ENCODE data around the gene PUDP. TPM values are rescaled to one million over a fixed set of nuclear protein-coding genes. Genes with fewer than 3 reads are reported as not detected.
A peak's percentile ranks its signal among the peaks of the same experiment; 100 is the strongest.

The PUDP gene
- total RNA-seq (10 to 100 TPM in 3 of 5 experiments, 1 to 10 TPM in 2; 6.2 to 12.9 (median 10.5) TPM), polyA plus RNA-seq (10 to 100 TPM in 1 of 2 donors, 1 to 10 TPM in 1; 8.1 to 16.5 TPM), total RNA-seq (3.8 reads per million, percentile 19 among the genes with 10 or more reads in this experiment)

GRCh38 chrX:7147978-7148854 is at the start of gene PUDP:
Gene PUDP (minus strand): TSS chrX:7148153. CDS start chrX:7148113, 40 bp downstream.
- H3K9me3 ChIP-seq (ENCODE audit: control insufficient read depth in 2 of 3, low read length in 3 of 3), result no peaks in the 10 kb centered on the region
- peak within 1 kb of the TSS; percentile 79 to 95 (median 90) for H3K4me3 Mint-ChIP-seq
- H3K36me3 ChIP-seq (ENCODE audit: control insufficient read depth in 2 of 3, insufficient read depth in 3 of 3, low read length in 3 of 3), result peaks cover 0 to 3% (median 0%) of the 10 kb centered on the region in 3 experiments
- H3K9me3 Mint-ChIP-seq, result peaks cover 0 to 5% (median 0%) of the 10 kb centered on the region in 11 donors
- peak within 1 kb of the TSS; percentile 69 for H3K27ac ChIP-seq (ENCODE audit: low read depth, low read length)
- ATAC-seq (peak; percentile 90), DNase-seq (peak; percentile 80 to 96 (median 89))
- H3K36me3 Mint-ChIP-seq, result no peaks in the 10 kb centered on the region
- H3K4me3 ChIP-seq (ENCODE audit: low read length), result peak within 1 kb of the TSS; percentile 99
- no peaks in the 10 kb centered on the region for H3K4me1 ChIP-seq (ENCODE audit: control insufficient read depth in 2 of 2, insufficient read depth in 2 of 2, low read length in 2 of 2)
- H3K4me1 Mint-ChIP-seq, result peaks cover 9 to 46% (median 26%) of the 10 kb centered on the region in 7 donors
- H3K27me3 Mint-ChIP-seq, result no peaks in the 10 kb centered on the region
- H3K27me3 ChIP-seq (ENCODE audit: control insufficient read depth in 2 of 2, insufficient read depth in 2 of 2, low read length in 2 of 2), result no peaks in the 10 kb centered on the region
- CTCF ChIA-PET, result no interaction called here
- POLR2A ChIA-PET, result interaction anchor here (1.3 kb wide), 1 partner anchor 14 kb away, joined by 4 read pairs; no protein-coding TSS in a partner anchor
- intact Hi-C loops (cut with micrococcal nuclease), result loop anchor here (1.0 to 5.0 kb wide), 6 partner anchors 15 to 779 kb away; partner anchors contain the start of gene PNPLA4 (in 2 of the 2)
- H3K27ac Mint-ChIP-seq, result peak within 1 kb of the TSS; percentile 75 to 96 (median 90)

GRCh38 chrX:7194606-7195005 is 46.7 kb upstream of the PUDP start:
- peaks cover 0 to 4% (median 0%) of the 10 kb centered on the region in 11 donors for H3K9me3 Mint-ChIP-seq
- no peaks in the 10 kb centered on the region for H3K27me3 Mint-ChIP-seq
- ChIA-PET CTCF (no interaction called here), POLR2A (no interaction called here)
- ATAC-seq (no peak), DNase-seq (no peak)
- no peaks in the 10 kb centered on the region for H3K4me1 Mint-ChIP-seq
- Histone ChIP-seq H3K36me3 (ENCODE audit: control insufficient read depth in 2 of 3, insufficient read depth in 3 of 3, low read length in 3 of 3) (no peaks in the 10 kb centered on the region), H3K4me3 (ENCODE audit: low read length) (no peak overlapping the region), H3K27ac (ENCODE audit: low read depth, low read length) (no peak overlapping the region), H3K9me3 (ENCODE audit: control insufficient read depth in 2 of 3, low read length in 3 of 3) (no peaks in the 10 kb centered on the region), H3K27me3 (ENCODE audit: control insufficient read depth in 2 of 2, insufficient read depth in 2 of 2, low read length in 2 of 2) (no peaks in the 10 kb centered on the region), H3K4me1 (ENCODE audit: control insufficient read depth in 2 of 2, insufficient read depth in 2 of 2, low read length in 2 of 2) (no peaks in the 10 kb centered on the region)
- intact Hi-C loops (cut with micrococcal nuclease), result no loop called here
- no peak overlapping the region for H3K27ac Mint-ChIP-seq
- peaks cover 0 to 19% (median 0%) of the 10 kb centered on the region in 5 donors for H3K36me3 Mint-ChIP-seq
- no peak overlapping the region for H3K4me3 Mint-ChIP-seq

GRCh38 chrX:7192871-7193270 is 44.9 kb upstream of the PUDP start:
- Histone ChIP-seq H3K36me3 (ENCODE audit: control insufficient read depth in 2 of 3, insufficient read depth in 3 of 3, low read length in 3 of 3) (no peaks in the 10 kb centered on the region), H3K9me3 (ENCODE audit: control insufficient read depth in 2 of 3, low read length in 3 of 3) (no peaks in the 10 kb centered on the region), H3K27ac (ENCODE audit: low read depth, low read length) (no peak overlapping the region), H3K4me1 (ENCODE audit: control insufficient read depth in 2 of 2, insufficient read depth in 2 of 2, low read length in 2 of 2) (no peaks in the 10 kb centered on the region), H3K27me3 (ENCODE audit: control insufficient read depth in 2 of 2, insufficient read depth in 2 of 2, low read length in 2 of 2) (no peaks in the 10 kb centered on the region), H3K4me3 (ENCODE audit: low read length) (no peak overlapping the region)
- no peak for ATAC-seq
- H3K4me3 Mint-ChIP-seq, result no peak overlapping the region
- H3K9me3 Mint-ChIP-seq, result peaks cover 0 to 4% (median 0%) of the 10 kb centered on the region in 11 donors
- no peak for DNase-seq
- H3K27me3 Mint-ChIP-seq, result no peaks in the 10 kb centered on the region
- CTCF ChIA-PET, result no interaction called here
- POLR2A ChIA-PET, result no interaction called here
- intact Hi-C loops (cut with micrococcal nuclease), result no loop called here
- no peak overlapping the region for H3K27ac Mint-ChIP-seq
- H3K4me1 Mint-ChIP-seq, result no peaks in the 10 kb centered on the region
- peaks cover 0 to 19% (median 0%) of the 10 kb centered on the region in 5 donors for H3K36me3 Mint-ChIP-seq

GRCh38 chrX:7191681-7192110 is 43.7 kb upstream of the PUDP start:
- no peaks in the 10 kb centered on the region for H3K4me1 Mint-ChIP-seq
- no peak overlapping the region for H3K4me3 ChIP-seq (ENCODE audit: low read length)
- no peaks in the 10 kb centered on the region for H3K27me3 ChIP-seq (ENCODE audit: control insufficient read depth in 2 of 2, insufficient read depth in 2 of 2, low read length in 2 of 2)
- no peak for ATAC-seq
- H3K36me3 ChIP-seq (ENCODE audit: control insufficient read depth in 2 of 3, insufficient read depth in 3 of 3, low read length in 3 of 3), result no peaks in the 10 kb centered on the region
- H3K27ac ChIP-seq (ENCODE audit: low read depth, low read length), result no peak overlapping the region
- intact Hi-C loops (cut with micrococcal nuclease), result no loop called here
- H3K4me1 ChIP-seq (ENCODE audit: control insufficient read depth in 2 of 2, insufficient read depth in 2 of 2, low read length in 2 of 2), result no peaks in the 10 kb centered on the region
- no peak for DNase-seq
- no peaks in the 10 kb centered on the region for H3K27me3 Mint-ChIP-seq
- no peak overlapping the region for H3K4me3 Mint-ChIP-seq
- H3K36me3 Mint-ChIP-seq, result peaks cover 0 to 14% (median 0%) of the 10 kb centered on the region in 5 donors
- H3K9me3 ChIP-seq (ENCODE audit: control insufficient read depth in 2 of 3, low read length in 3 of 3), result no peaks in the 10 kb centered on the region
- ChIA-PET CTCF (no interaction called here), POLR2A (no interaction called here)
- peaks cover 0 to 4% (median 0%) of the 10 kb centered on the region in 11 donors for H3K9me3 Mint-ChIP-seq
- H3K27ac Mint-ChIP-seq, result no peak overlapping the region

- Histone ChIP-seq H3K4me3 (ENCODE audit: low read length) (no peak overlapping the region), H3K27ac (ENCODE audit: low read depth, low read length) (no peak overlapping the region), H3K27me3 (ENCODE audit: control insufficient read depth in 2 of 2, insufficient read depth in 2 of 2, low read length in 2 of 2) (no peaks in the 10 kb centered on the region), H3K36me3 (ENCODE audit: control insufficient read depth in 2 of 3, insufficient read depth in 3 of 3, low read length in 3 of 3) (no peaks in the 10 kb centered on the region), H3K4me1 (ENCODE audit: control insufficient read depth in 2 of 2, insufficient read depth in 2 of 2, low read length in 2 of 2) (no peaks in the 10 kb centered on the region), H3K9me3 (ENCODE audit: control insufficient read depth in 2 of 3, low read length in 3 of 3) (no peaks in the 10 kb centered on the region)
- DNase-seq (no peak), ATAC-seq (no peak)
- CTCF ChIA-PET, result no interaction called here
- Mint-ChIP-seq H3K4me3 (no peak overlapping the region), H3K27ac (no peak overlapping the region), H3K36me3 (peaks cover 0 to 12% (median 0%) of the 10 kb centered on the region in 5 donors), H3K9me3 (peaks cover 0 to 6% (median 0%) of the 10 kb centered on the region in 11 donors), H3K27me3 (no peaks in the 10 kb centered on the region), H3K4me1 (no peaks in the 10 kb centered on the region)
- intact Hi-C loops (cut with micrococcal nuclease), result no loop called here
- POLR2A ChIA-PET, result no interaction called here
Observed at GRCh38 chrX:7190157-7190556, 42.2 kb upstream of the PUDP start.

GRCh38 chrX:7188672-7189071 is 40.7 kb upstream of the PUDP start:
- H3K36me3 ChIP-seq (ENCODE audit: control insufficient read depth in 2 of 3, insufficient read depth in 3 of 3, low read length in 3 of 3), result no peaks in the 10 kb centered on the region
- ATAC-seq, result no peak
- Mint-ChIP-seq H3K27me3 (no peaks in the 10 kb centered on the region), H3K36me3 (peaks cover 0 to 12% (median 0%) of the 10 kb centered on the region in 5 donors), H3K4me1 (no peaks in the 10 kb centered on the region), H3K9me3 (peaks cover 0 to 6% (median 0%) of the 10 kb centered on the region in 11 donors), H3K4me3 (no peak overlapping the region), H3K27ac (no peak overlapping the region)
- H3K27me3 ChIP-seq (ENCODE audit: control insufficient read depth in 2 of 2, insufficient read depth in 2 of 2, low read length in 2 of 2), result no peaks in the 10 kb centered on the region
- POLR2A ChIA-PET, result no interaction called here
- no peak overlapping the region for H3K27ac ChIP-seq (ENCODE audit: low read depth, low read length)
- no peak for DNase-seq
- CTCF ChIA-PET, result no interaction called here
- H3K9me3 ChIP-seq (ENCODE audit: control insufficient read depth in 2 of 3, low read length in 3 of 3), result no peaks in the 10 kb centered on the region
- no peaks in the 10 kb centered on the region for H3K4me1 ChIP-seq (ENCODE audit: control insufficient read depth in 2 of 2, insufficient read depth in 2 of 2, low read length in 2 of 2)
- intact Hi-C loops (cut with micrococcal nuclease), result no loop called here
- H3K4me3 ChIP-seq (ENCODE audit: low read length), result no peak overlapping the region

Measured in naive thymus-derived CD4-positive, alpha-beta T cell (primary cell).